ENCODE data around the gene SH3BP4. TPM values are rescaled to one million over a fixed set of nuclear protein-coding genes. Genes with fewer than 3 reads are reported as not detected.

SH3BP4 gene
- total and polyA plus RNA-seq, 2 experiments from 2014 or later: 59.3 to 100 TPM

DNA sequence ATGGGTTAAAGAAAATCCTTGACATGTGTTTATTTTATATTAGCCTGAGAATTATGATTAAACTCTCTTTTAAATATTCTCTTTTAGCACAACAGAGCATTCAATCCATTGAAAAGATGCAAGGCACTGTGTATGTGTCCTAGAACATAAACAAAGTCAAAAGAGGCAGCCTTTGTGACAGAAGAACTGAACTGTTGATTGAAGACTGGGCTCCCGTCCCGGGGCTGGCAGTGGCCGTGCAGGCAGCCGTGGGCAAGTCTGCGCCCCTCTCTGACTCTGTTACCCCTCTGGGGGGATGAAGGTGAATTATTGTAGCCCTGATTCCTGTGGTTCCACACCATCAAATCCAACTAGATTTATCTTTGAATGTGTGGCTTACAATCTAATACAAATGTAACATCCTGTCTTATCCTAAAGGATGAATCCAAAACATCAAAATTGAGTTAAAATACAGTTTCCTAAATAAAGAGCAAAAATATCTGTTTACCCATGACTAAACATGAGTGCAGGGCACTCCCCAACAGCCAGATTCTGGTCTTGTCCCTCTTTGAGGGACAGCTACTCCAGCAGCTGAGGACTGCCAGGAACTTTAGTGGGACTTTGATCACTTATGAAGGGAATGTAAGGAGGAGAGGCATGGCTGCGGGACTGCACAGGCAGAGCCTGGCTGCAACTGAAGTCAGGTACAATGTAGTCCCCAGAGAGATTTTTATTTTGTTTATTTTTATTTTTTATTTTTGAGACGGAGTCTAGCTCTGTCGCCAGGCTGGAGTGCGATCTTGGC lies 37.3 kb upstream of the SH3BP4 start:
- no peak for TF ChIP-seq EZH2phosphoT487 (IDR thresholded peaks at IDR 0.05; ENCODE audit: insufficient read depth, low read depth)
- TF ChIP-seq EZH2 (IDR thresholded peaks at IDR 0.05; ENCODE audit: insufficient read depth, poor library complexity, severe bottlenecking): no peak
- DNase-seq: no peak
- Histone ChIP-seq H3K4me2 (ENCODE audit: unreplicated experiment) (no peak overlapping the region), H3K4me3 (no peak overlapping the region), H3K9me3 (ENCODE audit: low read depth) (no peaks in the 10 kb centered on the region), H3K27me3 (replicated peaks; ENCODE audit: insufficient read depth) (no peaks in the 10 kb centered on the region), H3K36me3 (ENCODE audit: low read depth) (no peaks in the 10 kb centered on the region), H2AFZ (no peak overlapping the region), H3K27ac (no peak overlapping the region), H3K9me2 (ENCODE audit: insufficient read depth) (no peaks in the 10 kb centered on the region), H3F3A (ENCODE audit: insufficient read depth) (0 out of 2 replicates have a peak, but pooled peaks cover 4% of the 10 kb centered on the region), H3K79me2 (ENCODE audit: insufficient read depth) (no peaks in the 10 kb centered on the region), H3K4me1 (ENCODE audit: insufficient read depth) (peaks cover 1% of the 10 kb centered on the region; the same call in 1 of the 2 replicates), H4K20me1 (ENCODE audit: insufficient read depth) (no peaks in the 10 kb centered on the region), H3K9ac (no peak overlapping the region)
- 93 to 95% methylated on average over 9 of the region's 9 CpGs for WGBS, 2 experiments (ENCODE audit: low coverage in 1 of 2, low lambda C conversion rate in 2 of 2, missing lambda C conversion rate in 2 of 2)
- in situ Hi-C loops (cut with MboI): no loop called here

- 94 to 95% methylated on average over 5 of the region's 5 CpGs for WGBS, 2 experiments (ENCODE audit: low coverage in 1 of 2, low lambda C conversion rate in 2 of 2, missing lambda C conversion rate in 2 of 2)
- H3K9me3 ChIP-seq (ENCODE audit: low read depth): no peaks in the 10 kb centered on the region
- H3F3A ChIP-seq (ENCODE audit: insufficient read depth): 0 out of 2 replicates have a peak, but pooled peaks cover 4% of the 10 kb centered on the region
- H3K4me1 ChIP-seq (ENCODE audit: insufficient read depth): peaks cover 5% of the 10 kb centered on the region; the same call in 1 of the 2 replicates
- TF ChIP-seq EZH2 (IDR thresholded peaks at IDR 0.05; ENCODE audit: insufficient read depth, poor library complexity, severe bottlenecking) (no peak), EZH2phosphoT487 (IDR thresholded peaks at IDR 0.05; ENCODE audit: insufficient read depth, low read depth) (no peak)
- H4K20me1 ChIP-seq (ENCODE audit: insufficient read depth): no peaks in the 10 kb centered on the region
- no peak overlapping the region for H2AFZ ChIP-seq
- no peaks in the 10 kb centered on the region for H3K9me2 ChIP-seq (ENCODE audit: insufficient read depth)
- H3K27me3 ChIP-seq (replicated peaks; ENCODE audit: insufficient read depth): no peaks in the 10 kb centered on the region
- H3K4me2 ChIP-seq (ENCODE audit: unreplicated experiment): no peak overlapping the region
- in situ Hi-C loops (cut with MboI): no loop called here
- DNase-seq: no peak
- no peaks in the 10 kb centered on the region for H3K79me2 ChIP-seq (ENCODE audit: insufficient read depth)
- H3K27ac ChIP-seq: no peak overlapping the region
- no peak overlapping the region for H3K9ac ChIP-seq
- no peaks in the 10 kb centered on the region for H3K36me3 ChIP-seq (ENCODE audit: low read depth)
- H3K4me3 ChIP-seq: no peak overlapping the region
Measured at GRCh38 chr2:234916674-234917073, 35.1 kb upstream of the SH3BP4 start.

DNA sequence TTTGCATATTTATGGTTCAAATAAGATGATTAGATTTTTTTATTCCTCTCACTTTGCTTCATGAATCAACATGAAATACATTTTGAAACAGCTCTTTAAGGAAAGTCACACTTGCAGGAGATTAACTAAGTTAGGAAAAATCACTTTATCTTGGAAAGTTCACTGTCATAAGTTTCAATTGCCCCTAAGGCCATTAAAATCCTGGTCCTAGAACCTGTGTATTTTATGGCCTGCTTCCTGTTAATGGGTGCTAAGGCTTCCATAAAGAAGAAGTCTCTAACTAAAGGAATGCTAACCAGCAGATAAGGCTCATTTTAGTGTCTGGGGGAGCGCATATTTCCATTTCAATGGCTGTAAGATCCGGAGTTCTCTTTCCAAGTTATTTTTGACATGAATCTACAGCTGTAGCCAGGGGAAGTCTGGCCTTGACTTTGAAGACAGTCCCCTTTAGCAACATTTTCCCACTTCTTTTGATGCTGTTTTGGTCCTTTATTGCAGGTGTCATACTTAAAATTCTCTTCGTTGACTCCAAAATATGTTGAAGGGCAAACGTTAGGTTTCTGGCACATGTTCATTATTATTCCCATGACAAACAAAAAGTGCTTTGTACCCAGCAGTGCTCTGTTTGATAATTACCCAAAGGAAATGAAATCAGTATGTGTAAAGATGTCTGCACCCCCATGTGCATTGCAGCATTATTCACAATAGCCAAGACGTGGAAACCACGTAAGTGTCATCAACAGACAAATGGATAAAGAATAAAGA lies 34.4 kb upstream of the SH3BP4 start:
- no peaks in the 10 kb centered on the region for H3K9me2 ChIP-seq (ENCODE audit: insufficient read depth)
- in situ Hi-C loops (cut with MboI): no loop called here
- peaks cover 5% of the 10 kb centered on the region; the same call in 1 of the 2 replicates for H3K4me1 ChIP-seq (ENCODE audit: insufficient read depth)
- no peak overlapping the region for H3K4me3 ChIP-seq
- H3K9me3 ChIP-seq (ENCODE audit: low read depth): no peaks in the 10 kb centered on the region
- WGBS, 2 experiments (ENCODE audit: low coverage in 1 of 2, low lambda C conversion rate in 2 of 2, missing lambda C conversion rate in 2 of 2): 34 to 38% methylated on average over 6 of the region's 6 CpGs
- no peaks in the 10 kb centered on the region for H3K79me2 ChIP-seq (ENCODE audit: insufficient read depth)
- 0 out of 2 replicates have a peak, but pooled peaks cover 4% of the 10 kb centered on the region for H3F3A ChIP-seq (ENCODE audit: insufficient read depth)
- no peaks in the 10 kb centered on the region for H4K20me1 ChIP-seq (ENCODE audit: insufficient read depth)
- no peaks in the 10 kb centered on the region for H3K27me3 ChIP-seq (replicated peaks; ENCODE audit: insufficient read depth)
- TF ChIP-seq EZH2phosphoT487 (IDR thresholded peaks at IDR 0.05; ENCODE audit: insufficient read depth, low read depth): no peak
- TF ChIP-seq EZH2 (IDR thresholded peaks at IDR 0.05; ENCODE audit: insufficient read depth, poor library complexity, severe bottlenecking): no peak
- no peak overlapping the region for H3K9ac ChIP-seq
- no peak overlapping the region for H3K27ac ChIP-seq
- H3K4me2 ChIP-seq (ENCODE audit: unreplicated experiment): no peak overlapping the region
- no peak overlapping the region for H2AFZ ChIP-seq
- DNase-seq: peak; percentile 38
- H3K36me3 ChIP-seq (ENCODE audit: low read depth): no peaks in the 10 kb centered on the region

GRCh38 chr2:234919711-234920110 lies 32.1 kb upstream of the SH3BP4 start:
- H3K4me2 ChIP-seq (ENCODE audit: unreplicated experiment): no peak overlapping the region
- TF ChIP-seq EZH2phosphoT487 (IDR thresholded peaks at IDR 0.05; ENCODE audit: insufficient read depth, low read depth): no peak
- TF ChIP-seq EZH2 (IDR thresholded peaks at IDR 0.05; ENCODE audit: insufficient read depth, poor library complexity, severe bottlenecking): no peak
- 0 out of 2 replicates have a peak, but pooled peaks cover 4% of the 10 kb centered on the region for H3F3A ChIP-seq (ENCODE audit: insufficient read depth)
- H2AFZ ChIP-seq: no peak overlapping the region
- no peaks in the 10 kb centered on the region for H3K27me3 ChIP-seq (replicated peaks; ENCODE audit: insufficient read depth)
- no peak overlapping the region for H3K27ac ChIP-seq
- H3K9ac ChIP-seq: no peak overlapping the region
- in situ Hi-C loops (cut with MboI): no loop called here
- H3K36me3 ChIP-seq (ENCODE audit: low read depth): no peaks in the 10 kb centered on the region
- peaks cover 5% of the 10 kb centered on the region; the same call in 1 of the 2 replicates for H3K4me1 ChIP-seq (ENCODE audit: insufficient read depth)
- H3K4me3 ChIP-seq: no peak overlapping the region
- no peaks in the 10 kb centered on the region for H3K9me2 ChIP-seq (ENCODE audit: insufficient read depth)
- no peaks in the 10 kb centered on the region for H4K20me1 ChIP-seq (ENCODE audit: insufficient read depth)
- no peaks in the 10 kb centered on the region for H3K79me2 ChIP-seq (ENCODE audit: insufficient read depth)
- no peaks in the 10 kb centered on the region for H3K9me3 ChIP-seq (ENCODE audit: low read depth)
- peak; percentile 65 for DNase-seq
- WGBS, 2 experiments (ENCODE audit: low coverage in 1 of 2, low lambda C conversion rate in 2 of 2, missing lambda C conversion rate in 2 of 2): 86 to 88% methylated on average over 3 of the region's 3 CpGs

Data from GM23248 (cell line).